OCI-M2 (cell line): Measurements from ENCODE around the gene LRMDA.
"Not testable (repeated sequence)": the region's sequence is repeated elsewhere in the genome, so short reads cannot be mapped to it uniquely, and the experiment has no call there.

ENCODE experiments used
- DNase-seq: peaks from one replicate; lab custom pipeline; 2025; ENCODE audit not compliant: unreplicated experiment; lab: John Stamatoyannopoulos, UW

Gene LRMDA

DNA sequence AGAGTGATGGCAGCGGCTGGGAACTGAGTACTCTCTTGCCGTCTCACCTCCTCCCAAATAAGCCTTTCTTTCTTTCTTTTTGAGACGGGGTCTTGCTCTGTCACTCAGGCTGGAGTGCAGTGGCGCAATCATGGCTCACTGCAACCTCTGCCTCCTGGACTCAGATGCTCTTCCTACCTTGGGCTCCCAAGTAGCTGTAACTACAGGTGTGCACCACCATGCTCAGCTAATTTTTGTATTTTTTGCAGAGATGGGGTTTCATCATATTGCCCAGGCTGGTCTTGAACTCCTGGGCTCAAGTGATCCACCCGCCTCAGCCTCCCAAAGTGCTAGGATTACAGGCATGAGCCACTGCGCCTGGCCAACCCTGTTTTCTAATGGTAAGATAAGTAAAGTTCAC lies 174.4 kb downstream of the LRMDA start:
- DNase-seq, result not testable (repeated sequence)

DNA sequence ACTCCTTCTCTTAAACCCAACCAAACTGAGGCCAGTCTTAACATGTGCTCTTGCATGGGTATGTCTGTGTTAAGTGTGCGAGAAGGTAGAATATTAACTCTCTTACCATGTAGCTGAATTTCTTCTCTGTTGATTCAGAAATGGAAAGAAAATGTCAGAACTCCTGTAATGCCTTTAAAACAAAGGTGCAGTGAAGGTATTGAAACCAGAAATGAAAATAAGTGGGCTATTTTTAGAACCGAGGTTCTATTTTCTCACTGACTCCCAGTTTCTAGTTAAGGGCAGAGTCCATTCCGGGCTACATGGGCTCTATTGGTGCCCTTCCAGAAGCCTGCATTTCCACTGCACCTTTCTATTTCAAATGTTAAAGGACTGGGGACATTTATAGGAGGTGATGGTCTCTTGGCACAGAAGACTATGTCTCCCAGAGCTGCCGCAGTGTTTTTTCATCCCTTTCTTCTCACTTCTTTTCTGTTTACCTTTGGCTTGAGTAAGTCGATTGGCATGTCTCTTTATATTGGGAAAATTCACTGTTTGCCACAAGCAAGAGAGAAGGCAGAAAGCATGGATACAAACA lies 174.9 kb downstream of the LRMDA start:
- DNase-seq, result no peak

DNA sequence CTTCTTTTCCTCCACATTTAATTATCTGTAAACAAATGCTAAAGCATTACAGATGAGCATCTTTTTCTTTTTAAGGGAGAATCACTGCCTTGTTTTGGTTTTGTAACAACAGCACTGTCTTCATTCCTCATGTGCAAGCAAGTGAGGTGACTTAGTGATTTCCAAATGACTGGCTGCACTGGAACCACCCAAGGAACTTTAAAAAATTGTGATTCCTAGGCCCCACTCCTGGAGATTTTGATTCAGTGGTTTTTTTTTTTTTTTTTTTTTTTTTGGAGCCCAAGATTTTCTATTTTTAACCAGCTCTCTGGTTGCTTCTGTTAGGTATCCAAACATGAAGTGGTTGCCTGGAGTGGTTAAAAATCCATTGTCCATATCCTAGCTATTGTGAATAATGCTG lies 176.2 kb downstream of the LRMDA start:
- DNase-seq, result no peak

DNA sequence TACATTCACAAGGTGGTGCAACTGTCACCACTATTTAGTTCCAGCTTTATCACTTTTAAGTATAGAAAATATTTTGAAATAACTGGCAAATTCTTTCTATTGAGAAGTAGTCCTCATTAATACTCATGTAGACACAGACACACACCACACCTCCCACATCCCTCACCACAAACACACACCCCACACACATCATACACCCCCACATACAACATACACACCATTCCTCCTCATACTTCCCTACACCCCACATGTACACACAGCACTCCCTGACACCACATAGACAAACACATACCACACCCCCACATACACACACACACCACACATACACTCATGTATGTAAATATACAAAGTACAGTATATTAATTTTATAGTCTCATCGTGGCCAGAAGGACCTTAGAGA lies 178.8 kb downstream of the LRMDA start:
- no peak for DNase-seq

DNA sequence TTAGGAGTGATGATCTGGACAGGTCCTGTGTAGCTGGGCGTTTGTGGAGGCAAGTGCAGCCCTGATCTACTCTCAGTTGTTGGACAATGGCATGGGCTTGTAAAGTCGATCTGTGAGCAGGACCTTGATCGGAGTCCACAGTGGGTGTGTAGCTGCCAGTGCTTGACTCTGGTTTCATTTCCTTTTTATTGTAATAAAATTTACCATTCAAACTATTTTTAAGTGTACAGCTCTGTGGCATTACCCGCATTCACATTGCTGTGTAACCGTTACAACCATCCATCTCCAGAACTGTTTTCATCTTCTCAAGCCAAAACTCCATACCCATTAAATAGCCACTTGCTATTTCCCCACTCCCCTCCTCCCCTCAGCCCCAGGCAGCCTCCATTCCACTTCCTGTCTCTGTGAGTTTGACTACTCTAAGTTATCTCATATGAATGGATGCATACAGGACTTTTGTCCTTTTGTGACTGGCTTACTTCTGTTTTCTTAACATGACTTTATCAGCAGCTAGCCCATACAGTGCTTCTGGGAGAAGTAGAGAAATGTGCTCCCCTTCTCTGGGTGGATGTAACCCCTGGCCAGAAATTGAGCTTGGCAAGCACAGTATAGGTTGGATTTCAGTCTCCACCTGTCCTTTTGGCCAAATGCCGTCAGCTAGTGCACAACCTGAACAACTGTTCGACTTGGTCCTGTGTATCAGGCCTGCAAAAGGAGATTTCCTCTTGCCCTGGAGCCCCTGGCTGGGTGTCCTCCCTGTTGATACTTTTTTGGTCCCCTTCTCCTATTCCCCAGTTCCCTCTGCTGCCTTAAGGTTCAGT lies 180.0 kb downstream of the LRMDA start:
- DNase-seq, result no peak

DNA sequence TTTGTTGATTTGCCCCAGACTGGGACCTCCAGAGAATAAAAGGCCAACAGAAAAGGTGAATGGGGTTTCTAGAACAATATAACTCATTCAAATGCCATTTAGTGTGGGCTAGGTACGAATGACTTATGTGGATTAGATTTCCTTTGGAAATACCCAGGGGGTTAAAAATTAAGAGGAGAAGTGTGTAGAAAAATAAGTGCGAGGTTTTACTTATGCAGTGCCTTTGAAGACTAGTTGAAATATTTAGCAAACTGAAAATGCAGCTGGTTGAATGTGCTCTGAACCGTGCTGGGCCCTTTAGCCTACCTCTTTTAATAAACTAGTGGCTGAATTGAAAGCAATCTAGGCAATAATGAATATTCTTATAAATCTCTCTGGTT lies 180.6 kb downstream of the LRMDA start:
- no peak for DNase-seq

DNA sequence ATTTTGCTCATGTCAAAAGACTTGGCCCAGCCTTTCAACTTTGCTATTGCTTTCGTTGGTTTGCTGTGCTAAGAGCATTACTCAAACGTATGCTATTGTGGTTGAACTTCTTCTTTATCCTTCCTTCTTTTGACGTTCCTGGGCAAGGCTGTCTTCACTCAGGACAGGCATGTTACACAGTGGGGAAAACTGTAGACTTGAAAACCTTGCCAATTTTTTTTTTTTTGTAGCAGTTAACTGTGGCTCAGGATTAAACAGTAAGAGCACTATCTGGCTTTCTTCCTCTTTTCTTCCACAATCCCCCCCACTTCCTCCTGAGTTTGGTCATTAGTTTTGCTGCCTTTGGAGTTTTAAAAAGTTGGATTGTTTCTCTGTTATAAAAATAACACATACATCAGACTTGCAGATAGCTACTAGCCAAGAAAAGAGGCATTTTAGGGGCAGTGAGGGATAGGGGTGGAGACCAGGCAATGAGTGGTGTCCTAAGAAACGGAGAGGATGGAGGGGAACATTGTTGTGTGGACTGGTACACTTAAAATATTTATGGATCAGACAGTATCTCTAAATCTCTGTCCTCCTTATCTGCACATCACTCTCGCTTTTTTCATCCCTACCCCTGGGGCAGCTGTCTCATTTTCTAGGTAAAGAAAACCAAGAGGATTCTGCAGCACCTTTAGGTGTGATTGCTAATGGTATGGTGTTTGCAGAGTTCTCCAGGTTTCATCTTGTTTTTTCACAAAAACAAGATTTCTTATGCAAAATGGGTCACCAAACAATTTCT lies 181.7 kb downstream of the LRMDA start:
- no peak for DNase-seq

DNA sequence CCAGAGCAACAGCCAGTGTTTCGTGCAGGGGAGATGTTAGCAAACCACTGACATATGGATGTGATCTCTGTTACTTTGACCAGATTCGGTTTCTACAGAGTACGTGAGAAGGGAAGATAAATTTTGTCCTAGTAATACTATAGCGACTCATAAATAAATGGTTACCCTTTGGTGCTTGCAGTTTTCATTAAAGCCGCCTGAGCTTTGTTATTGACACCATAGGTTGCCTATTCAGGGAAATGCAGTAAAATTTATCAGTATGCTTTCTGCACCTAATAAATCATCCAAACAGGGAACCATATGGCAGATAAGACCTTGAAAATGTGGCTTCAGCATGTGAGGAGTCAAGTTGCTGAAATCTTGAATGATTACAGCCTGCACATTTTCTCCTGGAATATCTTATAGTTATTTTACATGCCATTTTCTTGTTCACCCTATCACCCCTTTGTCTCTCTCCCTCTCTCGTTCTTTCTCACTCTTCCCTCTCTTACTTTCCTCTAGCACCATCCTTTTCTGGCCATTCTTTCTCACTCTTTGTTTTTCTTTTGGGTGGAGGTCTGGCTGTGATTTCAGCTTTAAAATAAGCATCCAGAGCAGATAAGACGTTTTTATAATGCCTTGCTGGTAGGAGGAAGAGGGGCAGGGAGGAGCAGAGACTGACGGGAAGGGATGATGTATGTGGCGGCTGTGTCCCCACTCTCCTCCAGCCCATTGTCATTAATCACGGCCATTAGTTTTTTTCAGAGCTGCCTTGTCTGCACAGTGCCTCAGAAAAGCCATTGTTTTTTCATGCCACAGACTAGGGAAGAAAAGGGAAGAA lies 182.5 kb downstream of the LRMDA start:
- DNase-seq, result no peak

DNA sequence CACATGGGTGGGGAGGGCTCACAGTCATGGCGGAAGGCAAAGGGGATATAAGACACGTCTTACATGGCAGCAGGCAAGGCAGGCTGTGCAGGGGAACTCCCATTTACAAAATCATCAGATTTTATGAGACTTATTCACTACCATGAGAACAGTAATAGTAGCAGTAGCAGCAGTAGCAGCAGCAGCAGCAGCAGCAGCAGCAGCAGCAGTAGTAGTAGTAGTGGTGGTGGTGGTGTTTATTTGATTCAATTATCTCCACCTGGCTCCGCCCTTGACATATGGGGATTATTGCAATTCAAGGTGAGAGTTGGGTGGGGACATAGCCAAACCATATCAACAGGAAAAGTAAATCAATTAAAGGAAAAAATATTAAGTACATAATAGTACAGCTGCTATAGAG lies 184.7 kb downstream of the LRMDA start:
- DNase-seq, result no peak

DNA sequence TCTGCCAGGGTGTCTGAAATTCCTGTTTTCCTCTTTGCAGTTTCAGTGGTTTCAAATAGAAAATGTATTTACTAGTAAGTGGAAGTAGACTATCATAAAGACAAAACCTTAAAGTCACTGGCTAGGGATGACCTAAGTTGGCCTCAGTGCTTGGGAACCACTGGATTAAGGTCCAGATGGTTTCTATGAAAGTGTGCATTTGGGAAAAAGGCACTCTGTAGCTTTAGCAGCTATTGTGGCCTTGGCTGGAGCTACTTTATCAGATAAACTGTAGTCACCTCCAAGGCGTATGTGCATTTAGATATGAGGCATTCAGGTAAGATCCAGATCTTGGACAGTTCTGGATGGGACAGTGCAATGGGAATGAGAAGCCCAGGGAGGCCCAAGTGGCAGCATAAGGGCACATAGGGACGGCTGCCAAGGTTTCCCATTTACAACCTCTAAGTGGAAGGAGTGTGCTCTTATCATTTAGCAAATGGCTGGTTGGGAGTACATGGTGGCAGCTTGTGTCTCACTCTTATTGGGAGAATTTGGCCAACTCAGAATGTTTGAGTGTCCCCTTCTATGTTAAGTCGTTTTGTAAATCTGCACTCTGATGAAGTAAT lies 185.6 kb downstream of the LRMDA start:
- no peak for DNase-seq

DNA sequence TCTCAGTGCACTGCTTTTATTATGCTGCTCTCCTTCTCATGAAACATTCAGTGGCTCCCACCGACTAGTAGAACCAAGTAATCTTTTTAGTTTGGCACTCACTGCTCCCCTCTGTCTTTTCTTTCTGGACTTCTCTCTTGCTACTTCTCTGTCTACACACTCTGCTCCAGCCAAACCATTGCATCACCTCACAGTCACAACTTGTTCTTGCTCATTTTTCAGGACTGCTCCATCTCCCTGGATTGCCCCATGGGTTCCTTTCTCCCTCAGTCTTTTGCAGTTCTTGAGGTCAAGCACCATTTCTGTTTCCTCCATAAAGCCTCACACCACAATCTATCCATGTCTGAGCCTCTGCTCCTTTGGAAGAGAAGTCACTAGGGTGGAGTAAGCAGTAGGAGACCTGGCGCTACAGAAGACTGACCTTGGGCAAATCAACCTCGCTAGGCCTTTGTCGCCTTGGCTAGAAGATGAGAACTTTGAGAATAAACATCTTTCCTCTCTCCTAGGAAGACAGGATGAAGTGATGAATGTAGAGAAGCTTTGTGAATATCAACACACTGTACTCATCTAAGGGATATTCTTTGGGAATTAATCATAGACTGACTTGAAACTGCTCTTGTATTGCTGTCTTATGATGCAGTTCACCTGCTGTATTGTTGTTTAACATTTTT lies 186.2 kb downstream of the LRMDA start:
- no peak for DNase-seq

DNA sequence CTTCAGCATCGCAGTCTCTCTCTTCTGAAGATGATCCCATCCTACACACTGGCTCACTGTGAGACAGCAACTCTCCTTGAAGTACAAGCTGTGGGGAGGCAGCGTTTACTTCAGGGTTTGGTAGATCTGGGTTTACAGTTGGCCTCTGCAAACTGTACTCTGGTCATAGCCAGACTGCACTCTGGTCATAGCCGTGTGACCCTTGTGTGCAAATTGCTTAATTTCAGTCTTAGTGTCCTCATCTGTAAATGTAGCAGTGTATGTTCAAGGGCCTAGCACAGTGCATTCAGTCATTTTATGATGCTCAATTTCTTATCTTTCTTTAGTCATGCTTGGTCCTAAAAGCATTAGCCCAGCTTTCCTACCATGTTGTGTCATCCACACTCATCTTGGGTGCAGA lies 188.2 kb downstream of the LRMDA start:
- no peak for DNase-seq

DNA sequence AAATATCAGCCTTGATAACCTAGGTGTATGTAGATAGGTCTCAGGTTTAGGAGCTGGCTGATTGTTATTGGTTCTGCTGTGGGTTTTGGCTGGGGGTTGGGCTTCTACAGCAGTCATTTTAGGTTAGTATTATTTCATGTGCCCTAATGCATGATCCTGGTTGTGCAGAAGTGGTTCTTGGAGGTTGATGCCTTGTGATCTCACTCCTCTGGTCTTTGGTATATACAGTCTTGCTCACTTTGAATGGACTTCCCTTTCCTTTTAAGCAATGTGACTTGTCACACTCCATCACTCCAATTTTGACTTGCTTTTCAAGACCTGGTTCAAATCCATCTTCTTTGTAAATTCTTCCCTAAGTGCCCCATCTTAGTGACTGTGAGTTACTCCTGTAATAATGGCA lies 188.9 kb downstream of the LRMDA start:
- no peak for DNase-seq

DNA sequence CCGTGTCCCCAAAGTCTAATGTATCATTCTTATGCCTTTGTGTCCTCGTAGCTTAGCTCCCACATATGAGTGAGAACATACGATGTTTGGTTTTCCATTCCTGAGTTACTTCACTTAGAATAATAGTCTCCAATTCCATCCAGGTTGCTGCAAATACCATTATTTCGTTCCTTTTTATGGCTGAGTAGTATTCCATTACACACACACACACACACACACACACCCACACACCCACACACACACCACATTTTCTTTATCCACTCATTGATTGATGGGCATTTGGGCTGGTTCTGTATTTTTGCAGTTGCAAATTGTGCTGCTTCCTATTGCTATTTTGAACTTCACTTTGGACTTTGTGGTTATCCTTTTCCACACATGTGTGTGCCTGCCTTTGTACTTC lies 189.6 kb downstream of the LRMDA start:
- DNase-seq, result not testable (repeated sequence)

DNA sequence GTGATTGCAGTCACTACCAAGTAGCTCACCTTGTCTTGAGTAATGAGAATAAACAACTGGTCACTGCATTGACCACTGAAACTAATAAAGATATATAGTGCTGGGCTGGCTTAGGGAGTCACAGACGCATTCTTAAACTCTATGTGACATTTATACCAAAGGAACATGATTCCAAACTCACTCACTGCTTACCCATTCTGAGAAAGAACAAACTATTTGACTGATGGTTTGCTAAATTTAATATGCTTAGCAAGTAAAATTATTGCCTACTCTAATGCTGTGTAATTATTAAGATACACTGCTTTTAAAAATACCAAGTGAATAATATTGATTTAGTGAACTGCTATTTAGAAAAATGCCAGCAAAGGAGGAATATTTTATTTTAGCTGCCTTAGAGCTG lies 191.1 kb downstream of the LRMDA start:
- DNase-seq, result no peak

DNA sequence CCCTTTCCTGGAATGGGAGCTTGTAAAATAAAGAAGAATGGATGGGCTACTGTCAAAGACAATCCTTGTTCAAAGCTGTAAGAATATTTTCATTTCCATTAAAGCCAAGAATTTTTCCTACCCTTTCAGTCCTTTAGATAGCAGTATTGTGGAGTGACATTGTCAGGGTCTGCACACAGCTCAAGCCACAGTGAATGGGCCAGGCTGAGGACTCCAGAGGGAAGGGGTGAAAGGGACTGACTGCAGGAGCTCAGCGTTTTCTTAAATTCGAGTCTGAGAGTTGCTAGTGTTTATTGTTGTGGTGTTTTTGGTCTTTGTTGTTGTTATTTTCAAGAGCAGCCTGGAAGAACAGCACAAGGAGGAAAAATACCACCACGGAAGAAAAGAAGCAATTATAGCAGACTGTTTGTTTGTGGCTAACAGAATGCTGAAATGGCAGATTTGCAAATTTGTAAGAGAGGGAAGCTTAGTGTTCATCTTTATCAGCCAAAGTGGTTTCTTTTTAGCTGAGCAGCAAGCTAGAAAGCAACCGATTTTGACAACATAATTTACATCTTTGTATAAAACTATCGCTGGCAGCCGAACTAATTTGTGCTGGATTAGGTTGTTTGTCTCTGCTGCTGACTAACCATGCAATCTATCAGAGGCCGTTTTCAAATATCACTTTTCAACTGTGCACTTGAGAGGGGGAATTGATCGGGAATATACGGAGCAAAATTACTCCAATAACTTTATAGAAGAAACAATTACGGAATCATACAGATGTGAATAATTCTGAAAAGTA lies 192.1 kb downstream of the LRMDA start:
- no peak for DNase-seq

DNA sequence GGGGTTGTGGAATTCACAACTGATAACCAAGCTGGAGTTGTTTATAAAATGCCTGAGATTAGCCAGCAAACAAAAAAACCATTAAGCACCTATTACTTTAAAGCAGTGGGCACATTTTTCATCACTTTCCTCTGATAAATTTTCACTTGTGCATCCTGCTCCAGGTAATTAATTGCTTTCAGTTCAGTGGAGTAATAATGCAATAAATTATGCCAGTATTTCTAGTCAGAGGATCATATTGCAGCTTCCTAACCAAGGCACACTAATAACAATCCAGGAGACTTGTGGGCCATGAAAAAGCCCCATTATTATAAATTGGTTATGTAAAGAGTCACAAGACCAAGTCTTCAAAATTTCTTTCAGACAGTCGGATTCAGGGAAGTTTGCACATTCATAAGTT lies 193.2 kb downstream of the LRMDA start:
- no peak for DNase-seq

DNA sequence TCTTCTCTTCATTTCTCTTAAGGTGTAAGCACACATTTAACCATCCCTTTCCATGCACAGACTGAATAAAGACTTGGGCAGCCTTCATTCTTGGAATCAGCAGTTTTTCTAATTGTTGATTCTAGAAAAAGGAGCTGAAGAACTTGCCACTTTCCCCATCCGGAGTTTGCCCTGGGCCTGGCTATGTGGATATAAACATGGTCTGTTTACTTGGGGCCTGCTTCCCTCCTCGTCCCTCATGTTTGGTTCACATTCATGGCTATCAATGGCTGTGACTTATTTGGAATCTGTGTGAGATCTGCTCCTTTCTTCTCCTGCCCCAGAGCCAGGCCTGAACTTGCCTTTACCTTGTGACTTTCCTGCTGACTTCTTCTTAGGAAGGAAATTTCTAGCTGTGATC lies 199.3 kb downstream of the LRMDA start:
- DNase-seq, result no peak

DNA sequence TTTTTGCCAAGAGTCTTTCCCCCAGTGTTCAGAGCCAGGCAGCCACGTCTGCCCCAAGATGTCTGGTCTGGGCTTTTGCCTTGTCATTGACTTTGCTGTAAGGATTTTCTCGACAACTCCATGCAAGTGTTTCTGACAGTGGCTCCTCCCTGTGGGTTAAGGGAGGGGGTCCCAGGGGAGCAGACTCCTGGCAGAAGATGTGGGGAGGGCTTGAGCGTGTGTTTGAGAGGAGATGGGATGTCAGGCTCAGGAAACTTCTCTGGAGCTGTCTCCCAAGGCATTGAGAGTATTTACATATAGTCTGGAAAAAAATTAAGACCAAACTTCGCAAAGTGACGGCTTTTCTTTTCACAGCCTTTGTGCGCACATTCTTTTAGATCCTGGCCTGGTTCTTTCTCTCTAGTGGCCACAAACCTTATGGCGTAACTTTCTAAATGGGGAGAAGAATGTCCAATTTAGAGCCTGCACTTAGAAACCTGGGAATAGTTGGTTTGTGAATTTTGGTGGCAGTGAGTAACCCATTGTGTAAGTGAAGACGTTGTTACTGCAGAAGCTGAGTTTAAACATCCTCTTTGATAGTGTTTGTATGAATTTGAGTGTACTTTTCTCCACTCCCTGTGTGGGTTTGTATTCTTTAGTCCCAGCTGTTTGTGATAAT lies 201.5 kb downstream of the LRMDA start:
- DNase-seq, result no peak
